PC-3 (cell line): ENCODE results near the gene BBS2.

Source experiments
- EZH2 ChIP-seq: fragments of 300-600 bp; sonication (generic); IDR thresholded peaks from one replicate; pipeline ENCODE4 v1.6.1; 2017; ENCODE audit warnings: antibody characterized with exemption, mild to moderate bottlenecking, low read length; ENCODE audit not compliant: unreplicated experiment
- EZH2phosphoT487 ChIP-seq: fragments of 300-600 bp; sonication (generic); IDR thresholded peaks from 2 replicates; pipeline ENCODE4 v1.6.1; 2018; ENCODE audit warnings: mild to moderate bottlenecking, antibody characterized with exemption, low read length, borderline replicate concordance
- TF ChIP-seq, protein P1 (sequence below): fragments of 300-600 bp; sonication (generic); conservative IDR thresholded peaks from 2 replicates; pipeline ENCODE4 v1.5.1; 2017; ENCODE audit warnings: antibody characterized with exemption, low read depth, mild to moderate bottlenecking, low read length

DNA sequence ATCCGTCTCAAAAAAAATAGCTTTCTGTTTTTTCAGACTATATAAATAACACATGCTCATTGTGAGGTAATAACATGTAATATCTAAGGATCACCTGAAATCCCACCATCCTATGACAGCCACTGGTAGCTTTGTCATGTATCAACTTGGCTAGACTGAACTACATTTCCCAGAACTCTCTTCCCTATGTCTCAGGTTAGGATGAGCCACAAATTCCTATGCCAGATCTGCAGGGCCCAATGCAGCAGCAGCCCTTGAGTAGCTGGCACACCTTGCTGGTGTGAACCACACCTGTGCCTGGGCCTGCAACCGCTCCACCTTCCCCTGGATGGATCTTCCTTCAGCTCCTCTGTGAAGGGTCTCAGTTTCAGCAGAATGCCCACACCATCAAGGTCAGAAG is 40.4 kb downstream of the BBS2 start:
- TF ChIP-seq, protein P1, sequence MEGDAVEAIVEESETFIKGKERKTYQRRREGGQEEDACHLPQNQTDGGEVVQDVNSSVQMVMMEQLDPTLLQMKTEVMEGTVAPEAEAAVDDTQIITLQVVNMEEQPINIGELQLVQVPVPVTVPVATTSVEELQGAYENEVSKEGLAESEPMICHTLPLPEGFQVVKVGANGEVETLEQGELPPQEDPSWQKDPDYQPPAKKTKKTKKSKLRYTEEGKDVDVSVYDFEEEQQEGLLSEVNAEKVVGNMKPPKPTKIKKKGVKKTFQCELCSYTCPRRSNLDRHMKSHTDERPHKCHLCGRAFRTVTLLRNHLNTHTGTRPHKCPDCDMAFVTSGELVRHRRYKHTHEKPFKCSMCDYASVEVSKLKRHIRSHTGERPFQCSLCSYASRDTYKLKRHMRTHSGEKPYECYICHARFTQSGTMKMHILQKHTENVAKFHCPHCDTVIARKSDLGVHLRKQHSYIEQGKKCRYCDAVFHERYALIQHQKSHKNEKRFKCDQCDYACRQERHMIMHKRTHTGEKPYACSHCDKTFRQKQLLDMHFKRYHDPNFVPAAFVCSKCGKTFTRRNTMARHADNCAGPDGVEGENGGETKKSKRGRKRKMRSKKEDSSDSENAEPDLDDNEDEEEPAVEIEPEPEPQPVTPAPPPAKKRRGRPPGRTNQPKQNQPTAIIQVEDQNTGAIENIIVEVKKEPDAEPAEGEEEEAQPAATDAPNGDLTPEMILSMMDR = no peak
- TF ChIP-seq EZH2 = no peak
- no peak for TF ChIP-seq EZH2phosphoT487
